Breast epithelium (tissue), 4 donors: Measurements from ENCODE around the gene ADD2. TPM values are rescaled to one million over a fixed set of nuclear protein-coding genes. Genes with fewer than 3 reads are reported as not detected.

Experiments
- DNase-seq, 2 donors: peaks; one replicate each; pipeline ENCODE4 v3.0.0-alpha.2; 2019; ENCODE audit warnings: low spot score in 2 of 2
- H3K27ac ChIP-seq, 2 donors: fragments of 200-600 bp; sonication (generic) in 1 of 2; one replicate each; pipeline ENCODE4 v1.5.1; 2016 to 2019; ENCODE audit warnings: mild to moderate bottlenecking in 1 of 2
- H3K27me3 ChIP-seq, 2 donors: fragments of 200-600 bp; sonication (generic) in 1 of 2; one replicate each; pipeline versions ENCODE4 v1.5.1 to v1.6.0; 2017 to 2019; ENCODE audit warnings: control low read depth in 1 of 2, mild to moderate bottlenecking in 1 of 2
- H3K36me3 ChIP-seq: fragments of 200-600 bp; one replicate; pipeline ENCODE4 v1.5.1; 2019
- H3K4me1 ChIP-seq, 2 donors: fragments of 200-600 bp; sonication (generic); one replicate each; pipeline ENCODE4 v1.5.1; 2016 to 2019; ENCODE audit warnings: control low read depth in 1 of 2
- H3K4me3 ChIP-seq, 3 donors: fragments of 200-600 bp; sonication (generic); 1 replicate in 2 of 3; 2 replicates in 1 of 3; pipeline ENCODE4 v1.5.1; 2016 to 2019; ENCODE audit warnings: mild to moderate bottlenecking in 3 of 3, moderate library complexity in 2 of 3
- H3K9me3 ChIP-seq, 2 donors: fragments of 200-600 bp; sonication (generic) in 1 of 2; one replicate each; pipeline ENCODE4 v1.5.1; 2016 to 2019; ENCODE audit warnings: control low read depth in 1 of 2
- POLR2A ChIP-seq: fragments of 450-650 bp; IDR thresholded peaks from one replicate; pipeline ENCODE4 v1.6.1; 2016; ENCODE audit warnings: antibody characterized with exemption, mild to moderate bottlenecking, moderate library complexity
- POLR2AphosphoS5 ChIP-seq, 3 donors: sonication (generic); formaldehyde crosslinking; IDR thresholded peaks; one replicate each; pipeline ENCODE4 v1.6.1; 2017; ENCODE audit warnings: antibody characterized with exemption in 3 of 3
- intact Hi-C: fragments of 100-400 bp; cut with DNase I; formaldehyde crosslinking; loops from one replicate; pipeline ENCODE4 v1.15.1; 2023; ENCODE audit warnings: low total_unique reads
- total RNA-seq, 3 donors: library from RNA; depleted of rRNA; stranded (reverse); fragments of >200 nt; gene quantifications; one replicate each; pipeline ENCODE4 v1.1.0, GENCODE V29; 2016
- TF ChIP-seq, protein P1 (sequence below), 3 donors: fragments of 450-650 bp; IDR thresholded peaks; one replicate each; pipeline ENCODE4 v1.5.1; 2016 to 2017; ENCODE audit warnings: antibody characterized with exemption in 3 of 3, mild to moderate bottlenecking in 3 of 3, moderate library complexity in 3 of 3

Gene ADD2
- total RNA-seq, 3 donors from 2014 or later: 1.3 to 2.3 (median 1.9) TPM

DNA sequence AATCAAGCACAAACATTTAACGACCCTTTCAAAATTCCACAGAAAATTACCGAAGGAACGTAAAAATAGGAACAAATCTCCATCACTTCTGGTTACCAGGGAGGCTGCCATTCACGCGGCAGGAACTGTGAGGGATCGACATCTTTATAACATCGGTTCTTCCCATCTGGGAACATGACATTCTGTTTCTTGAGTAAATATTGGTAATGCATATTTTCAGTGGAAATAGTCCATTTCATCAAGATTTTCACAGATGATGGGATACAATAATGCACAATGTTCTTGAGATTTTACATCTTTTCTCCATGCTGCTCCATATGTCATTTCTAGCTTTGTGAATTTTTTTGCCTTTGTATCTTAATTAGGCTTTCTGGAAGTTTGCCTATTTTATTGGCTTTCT is 10.0 kb downstream of the ADD2 start:
- Histone ChIP-seq H3K27me3 (peaks cover 0 to 12% of the 10 kb centered on the region in 2 donors), H3K4me1 (no peaks in the 10 kb centered on the region), H3K36me3 (no peaks in the 10 kb centered on the region), H3K27ac (no peak overlapping the region), H3K4me3 (no peak overlapping the region), H3K9me3 (no peaks in the 10 kb centered on the region)
- TF ChIP-seq POLR2A (no peak), POLR2AphosphoS5 (IDR thresholded peaks at IDR 0.05) (no peak)
- TF ChIP-seq, protein P1, sequence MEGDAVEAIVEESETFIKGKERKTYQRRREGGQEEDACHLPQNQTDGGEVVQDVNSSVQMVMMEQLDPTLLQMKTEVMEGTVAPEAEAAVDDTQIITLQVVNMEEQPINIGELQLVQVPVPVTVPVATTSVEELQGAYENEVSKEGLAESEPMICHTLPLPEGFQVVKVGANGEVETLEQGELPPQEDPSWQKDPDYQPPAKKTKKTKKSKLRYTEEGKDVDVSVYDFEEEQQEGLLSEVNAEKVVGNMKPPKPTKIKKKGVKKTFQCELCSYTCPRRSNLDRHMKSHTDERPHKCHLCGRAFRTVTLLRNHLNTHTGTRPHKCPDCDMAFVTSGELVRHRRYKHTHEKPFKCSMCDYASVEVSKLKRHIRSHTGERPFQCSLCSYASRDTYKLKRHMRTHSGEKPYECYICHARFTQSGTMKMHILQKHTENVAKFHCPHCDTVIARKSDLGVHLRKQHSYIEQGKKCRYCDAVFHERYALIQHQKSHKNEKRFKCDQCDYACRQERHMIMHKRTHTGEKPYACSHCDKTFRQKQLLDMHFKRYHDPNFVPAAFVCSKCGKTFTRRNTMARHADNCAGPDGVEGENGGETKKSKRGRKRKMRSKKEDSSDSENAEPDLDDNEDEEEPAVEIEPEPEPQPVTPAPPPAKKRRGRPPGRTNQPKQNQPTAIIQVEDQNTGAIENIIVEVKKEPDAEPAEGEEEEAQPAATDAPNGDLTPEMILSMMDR (IDR thresholded peaks at IDR 0.05): no peak
- intact Hi-C loops: no loop called here
- DNase-seq: no peak

DNA sequence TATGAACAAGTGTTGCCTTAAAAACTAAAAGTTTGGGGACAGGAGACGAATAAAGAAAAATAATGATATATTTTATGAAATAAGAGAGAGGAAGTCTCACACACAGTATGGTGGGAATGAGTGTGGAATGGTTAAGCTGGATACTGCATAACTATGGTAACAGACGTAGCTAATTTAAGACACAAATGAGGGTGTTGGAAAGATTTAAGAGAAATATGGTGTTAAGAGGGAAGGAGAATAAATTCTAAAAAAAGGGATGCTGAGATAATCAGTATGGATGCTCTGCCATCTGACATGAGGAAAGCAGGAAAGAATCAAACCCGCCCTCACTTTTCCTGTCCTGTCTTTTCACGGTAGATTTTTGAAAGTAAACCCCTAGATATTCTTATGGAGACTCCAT is 10.6 kb downstream of the ADD2 start:
- no peaks in the 10 kb centered on the region for H3K36me3 ChIP-seq
- DNase-seq: no peak
- intact Hi-C loops: no loop called here
- TF ChIP-seq POLR2AphosphoS5 (IDR thresholded peaks at IDR 0.05): no peak
- TF ChIP-seq POLR2A: no peak
- TF ChIP-seq, protein P1 (IDR thresholded peaks at IDR 0.05): no peak
- H3K27me3 ChIP-seq: peaks cover 0 to 12% of the 10 kb centered on the region in 2 donors
- no peaks in the 10 kb centered on the region for H3K4me1 ChIP-seq
- H3K9me3 ChIP-seq: no peaks in the 10 kb centered on the region
- H3K4me3 ChIP-seq: no peak overlapping the region
- H3K27ac ChIP-seq: no peak overlapping the region

DNA sequence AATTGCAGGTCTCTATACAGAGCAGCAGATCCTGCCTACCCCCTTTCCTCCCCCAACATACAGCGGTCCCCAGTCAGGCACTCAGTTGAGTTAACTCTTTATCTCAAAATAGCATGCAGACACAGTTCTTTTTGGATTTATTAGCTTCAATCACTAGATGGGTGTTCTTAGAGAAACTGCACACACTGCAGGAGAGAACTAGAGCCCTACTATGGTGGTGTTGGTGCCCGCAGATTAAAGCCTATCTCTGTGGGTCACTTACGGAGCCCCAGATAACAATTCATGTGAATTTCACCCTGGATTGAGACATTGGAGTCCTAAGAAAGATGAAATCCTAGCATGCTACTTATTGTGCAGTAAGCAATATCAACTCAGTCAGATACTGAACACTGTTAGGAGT is 11.9 kb downstream of the ADD2 start:
- Histone ChIP-seq H3K9me3 (no peaks in the 10 kb centered on the region), H3K27me3 (peaks cover 0 to 12% of the 10 kb centered on the region in 2 donors), H3K27ac (no peak overlapping the region), H3K4me1 (no peaks in the 10 kb centered on the region), H3K4me3 (no peak overlapping the region), H3K36me3 (no peaks in the 10 kb centered on the region)
- TF ChIP-seq POLR2AphosphoS5 (IDR thresholded peaks at IDR 0.05) (no peak), POLR2A (no peak)
- TF ChIP-seq, protein P1 (IDR thresholded peaks at IDR 0.05): no peak
- intact Hi-C loops: no loop called here
- no peak for DNase-seq

DNA sequence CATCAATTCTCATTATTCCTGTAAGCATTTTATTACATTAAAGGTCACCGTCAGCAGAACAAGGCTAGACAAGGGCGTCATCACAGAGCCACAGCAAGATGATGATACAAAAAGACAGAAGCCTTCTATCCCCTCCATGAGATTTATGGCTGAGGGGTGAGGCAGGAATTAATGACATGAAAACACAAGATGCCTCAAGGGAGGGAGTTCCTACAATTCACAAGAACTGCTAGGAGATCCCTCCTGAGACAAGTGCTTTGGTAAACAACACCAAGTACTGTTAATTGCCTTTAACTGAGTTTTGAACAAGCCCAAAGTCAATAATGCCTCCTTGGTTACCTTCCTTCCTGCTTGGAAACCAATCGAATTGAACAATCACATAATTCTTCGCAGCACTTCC is 14.1 kb downstream of the ADD2 start:
- Histone ChIP-seq H3K27me3 (peaks cover 0 to 12% of the 10 kb centered on the region in 2 donors), H3K4me3 (no peak overlapping the region), H3K27ac (no peak overlapping the region), H3K4me1 (no peaks in the 10 kb centered on the region), H3K36me3 (no peaks in the 10 kb centered on the region), H3K9me3 (no peaks in the 10 kb centered on the region)
- intact Hi-C loops: no loop called here
- TF ChIP-seq POLR2A (no peak), POLR2AphosphoS5 (IDR thresholded peaks at IDR 0.05) (no peak)
- TF ChIP-seq, protein P1 (IDR thresholded peaks at IDR 0.05): no peak
- DNase-seq: no peak

DNA sequence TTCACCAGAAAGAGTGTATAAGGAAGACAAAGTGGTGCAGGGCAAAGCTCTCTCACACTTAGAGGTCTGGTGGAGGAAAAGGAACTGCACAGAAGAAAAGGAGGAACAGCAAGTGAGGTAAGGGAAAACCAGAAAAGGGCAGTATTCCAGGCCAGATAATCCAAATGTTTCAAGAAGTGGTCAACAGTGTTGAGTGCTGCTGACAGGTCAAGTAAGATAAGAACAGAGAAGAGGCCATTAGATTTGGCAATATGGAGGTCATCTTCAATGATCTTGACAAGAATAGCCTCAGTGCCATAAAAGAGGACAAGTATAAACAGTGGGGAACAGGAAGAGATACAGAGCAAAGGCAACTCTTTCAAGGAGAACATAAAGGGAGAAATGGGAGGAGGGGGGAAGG is 15.0 kb downstream of the ADD2 start:
- H3K4me1 ChIP-seq: no peaks in the 10 kb centered on the region
- H3K4me3 ChIP-seq: no peak overlapping the region
- H3K9me3 ChIP-seq: no peaks in the 10 kb centered on the region
- H3K36me3 ChIP-seq: no peaks in the 10 kb centered on the region
- H3K27ac ChIP-seq: no peak overlapping the region
- DNase-seq: no peak
- peaks cover 0 to 12% of the 10 kb centered on the region in 2 donors for H3K27me3 ChIP-seq
- intact Hi-C loops: no loop called here
- TF ChIP-seq, protein P1 (IDR thresholded peaks at IDR 0.05): no peak
- TF ChIP-seq POLR2AphosphoS5 (IDR thresholded peaks at IDR 0.05): no peak
- no peak for TF ChIP-seq POLR2A
